Upper lobe of right lung (tissue), 1 donor: ENCODE results near the gene POT1. TPM values are rescaled to one million over a fixed set of nuclear protein-coding genes. Genes with fewer than 3 reads are reported as not detected.

Source experiments
- ATAC-seq: fragments of 200-7000 bp; cut with Tn5 transposase; one replicate; pipeline ENCODE4 v1.9.1; 2020; ENCODE audit warnings: mild to moderate bottlenecking, moderate library complexity
- DNase-seq: peaks from one replicate; pipeline ENCODE4 v3.0.0-alpha.2; 2020
- H3K27ac ChIP-seq: fragments of 200-600 bp; one replicate; pipeline ENCODE4 v1.8.0; 2022
- H3K27me3 ChIP-seq: fragments of 200-600 bp; one replicate; pipeline ENCODE4 v1.8.0; 2022; ENCODE audit warnings: mild to moderate bottlenecking
- H3K36me3 ChIP-seq: fragments of 200-600 bp; one replicate; pipeline ENCODE4 v1.8.0; 2022
- H3K4me1 ChIP-seq: fragments of 200-600 bp; one replicate; pipeline ENCODE4 v1.8.0; 2022
- H3K4me3 ChIP-seq: fragments of 200-600 bp; one replicate; pipeline ENCODE4 v1.8.0; 2022; ENCODE audit warnings: mild to moderate bottlenecking
- H3K9me3 ChIP-seq: fragments of 200-600 bp; one replicate; pipeline ENCODE4 v1.8.0; 2022
- CTCF ChIP-seq: fragments of 200-600 bp; IDR thresholded peaks from one replicate; pipeline ENCODE4 v1.8.0; 2022; ENCODE audit warnings: antibody characterized with exemption
- intact Hi-C: fragments of 100-400 bp; cut with DNase I; formaldehyde crosslinking; loops from one replicate; pipeline ENCODE4 v1.11.0; 2022
- total RNA-seq: library from RNA; stranded (reverse); fragmentation: NEBNext Ultra II Directional; extraction: Animal tissue kit (Norgen Biotek cat#: 25700); gene quantifications from one replicate; pipeline ENCODE4 v1.2.1, GENCODE V29; 2021
- donor health status: DM: no; HTN: yes; CAD: no; lungs with severe emphysema.

POT1 gene
- total RNA-seq, 1 donor from 2014 or later: 15.7 TPM

DNA sequence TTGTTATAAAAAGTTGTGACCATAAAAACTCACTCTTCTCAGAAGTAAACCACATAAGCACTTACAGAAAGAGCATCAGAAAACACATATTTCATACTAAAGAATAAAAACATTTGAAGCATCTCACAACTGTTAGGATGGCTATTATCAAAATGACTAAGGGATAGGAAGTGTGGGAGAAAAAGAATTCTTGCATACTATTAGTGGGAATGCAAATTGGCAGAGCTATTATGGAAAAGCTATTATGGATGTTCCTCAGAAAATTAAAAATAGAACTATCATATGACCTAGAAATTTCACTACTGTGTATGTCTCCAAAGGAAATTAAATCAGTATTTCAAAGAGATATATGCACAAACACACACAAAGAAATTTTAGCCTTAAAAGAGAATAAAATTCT is 25.2 kb upstream of the POT1 start:
- H3K9me3 ChIP-seq: no peaks in the 10 kb centered on the region
- no peak overlapping the region for H3K27ac ChIP-seq
- TF ChIP-seq CTCF: no peak
- H3K4me1 ChIP-seq: no peaks in the 10 kb centered on the region
- intact Hi-C loops: no loop called here
- H3K4me3 ChIP-seq: no peak overlapping the region
- H3K27me3 ChIP-seq: no peaks in the 10 kb centered on the region
- no peaks in the 10 kb centered on the region for H3K36me3 ChIP-seq
- DNase-seq (no peak), ATAC-seq (no peak)

GRCh38 chr7:124945680-124946079 is 16.1 kb upstream of the POT1 start:
- no peaks in the 10 kb centered on the region for H3K9me3 ChIP-seq
- H3K4me1 ChIP-seq: no peaks in the 10 kb centered on the region
- intact Hi-C loops: no loop called here
- no peak for ATAC-seq
- no peak overlapping the region for H3K27ac ChIP-seq
- H3K36me3 ChIP-seq: no peaks in the 10 kb centered on the region
- no peaks in the 10 kb centered on the region for H3K27me3 ChIP-seq
- no peak for TF ChIP-seq CTCF
- DNase-seq: no peak
- no peak overlapping the region for H3K4me3 ChIP-seq

DNA sequence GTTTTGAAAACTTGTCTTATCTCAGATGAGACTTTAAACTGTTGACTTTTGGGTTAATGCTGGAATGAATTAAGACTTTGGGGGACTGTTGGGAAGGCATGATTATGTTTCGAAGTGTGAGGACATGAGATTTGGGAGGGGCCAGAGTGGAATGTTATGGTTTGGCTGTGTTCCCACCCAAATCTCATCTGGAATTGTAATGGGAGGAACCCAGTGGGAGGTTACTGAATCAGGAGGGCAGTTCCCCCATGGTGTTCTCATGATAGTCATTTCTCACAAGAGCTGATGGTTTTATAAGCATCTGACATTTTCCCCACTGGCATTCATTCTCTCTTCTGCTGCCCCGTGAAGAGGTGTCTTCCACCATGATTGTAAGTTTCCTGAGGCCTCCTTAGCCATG is 13.8 kb upstream of the POT1 start:
- Histone ChIP-seq H3K9me3 (no peaks in the 10 kb centered on the region), H3K36me3 (no peaks in the 10 kb centered on the region), H3K27ac (no peak overlapping the region), H3K4me1 (no peaks in the 10 kb centered on the region), H3K4me3 (no peak overlapping the region), H3K27me3 (no peaks in the 10 kb centered on the region)
- ATAC-seq: no peak
- no peak for DNase-seq
- TF ChIP-seq CTCF: no peak
- intact Hi-C loops: no loop called here

DNA sequence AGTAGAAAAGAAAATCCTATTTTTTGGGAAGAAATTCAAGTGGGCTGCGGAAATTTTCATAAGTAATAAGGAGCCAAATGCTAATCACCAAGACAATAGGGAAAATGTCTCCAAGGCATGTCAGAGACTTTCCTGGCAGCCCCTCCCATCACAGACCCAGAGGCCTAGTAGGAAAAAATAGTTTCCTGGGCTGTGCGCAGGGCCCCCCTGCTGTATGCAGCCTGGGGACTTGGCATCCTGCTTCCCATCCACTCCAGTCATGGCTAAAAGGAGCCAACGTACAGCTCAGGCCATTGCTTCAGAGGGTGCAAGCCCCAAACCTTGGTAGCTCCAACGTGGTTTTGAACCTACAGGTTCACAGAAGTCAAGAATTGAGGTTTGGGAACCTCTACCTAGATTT is 12.8 kb upstream of the POT1 start:
- DNase-seq (no peak), ATAC-seq (no peak)
- intact Hi-C loops: no loop called here
- H3K36me3 ChIP-seq: no peaks in the 10 kb centered on the region
- no peaks in the 10 kb centered on the region for H3K27me3 ChIP-seq
- H3K4me1 ChIP-seq: no peaks in the 10 kb centered on the region
- no peak overlapping the region for H3K27ac ChIP-seq
- no peak for TF ChIP-seq CTCF
- no peak overlapping the region for H3K4me3 ChIP-seq
- H3K9me3 ChIP-seq: no peaks in the 10 kb centered on the region

- no peak for DNase-seq
- Histone ChIP-seq H3K27ac (no peak overlapping the region), H3K27me3 (no peaks in the 10 kb centered on the region), H3K4me1 (no peaks in the 10 kb centered on the region), H3K36me3 (no peaks in the 10 kb centered on the region), H3K4me3 (no peak overlapping the region), H3K9me3 (no peaks in the 10 kb centered on the region)
- no peak for ATAC-seq
- intact Hi-C loops: no loop called here
- no peak for TF ChIP-seq CTCF
Observed at GRCh38 chr7:124940306-124940705, 10.7 kb upstream of the POT1 start.

DNA sequence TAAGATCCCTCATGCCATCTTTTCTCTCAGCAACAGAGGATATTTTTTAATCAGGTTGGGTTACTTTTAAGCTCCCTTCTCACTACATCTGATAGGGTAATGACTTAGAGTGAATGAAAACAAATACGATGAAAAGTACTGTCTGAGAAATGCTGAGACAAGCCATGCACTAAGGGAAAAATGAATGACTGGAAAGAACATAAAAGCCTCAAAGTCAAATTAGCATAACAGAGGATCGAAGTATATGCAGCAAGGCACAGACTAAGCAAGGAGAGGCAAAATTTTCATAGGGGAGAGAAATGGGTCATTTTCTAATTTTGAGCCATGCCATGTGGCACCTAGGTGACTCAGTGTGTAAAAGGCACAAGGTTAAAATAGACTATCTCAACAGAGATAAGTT is 8.5 kb upstream of the POT1 start:
- ATAC-seq: no peak
- intact Hi-C loops: no loop called here

More for the DNA sequence above, 8.5 kb upstream of the POT1 start:
- H3K27ac ChIP-seq: no peak overlapping the region
- no peaks in the 10 kb centered on the region for H3K4me1 ChIP-seq
- H3K4me3 ChIP-seq: no peak overlapping the region
- no peak for TF ChIP-seq CTCF
- no peaks in the 10 kb centered on the region for H3K27me3 ChIP-seq
- no peaks in the 10 kb centered on the region for H3K36me3 ChIP-seq
- no peaks in the 10 kb centered on the region for H3K9me3 ChIP-seq
- no peak for DNase-seq
